Neural cell (in vitro differentiated cells): ENCODE measurements around the gene HIP1.

Experiments used
- CTCF ChIP-seq: fragments of 450-650 bp; IDR thresholded peaks from 2 replicates; pipeline ENCODE4 v1.5.1; 2014; ENCODE audit warnings: antibody characterized with exemption, mild to moderate bottlenecking, moderate library complexity; ENCODE audit not compliant: poor library complexity, severe bottlenecking
- EP300 ChIP-seq: fragments of 450-650 bp; conservative IDR thresholded peaks from 2 replicates; pipeline ENCODE4 v1.6.1; 2014; ENCODE audit warnings: antibody characterized with exemption, mild to moderate bottlenecking, moderate library complexity; ENCODE audit not compliant: poor library complexity, severe bottlenecking
- EZH2 ChIP-seq: fragments of 200-600, 300-800 bp; shearing (Covaris generic), sonication (generic); IDR thresholded peaks from 2 replicates; pipeline ENCODE4 v1.6.1; 2014; ENCODE audit warnings: antibody characterized with exemption, low read length, borderline replicate concordance, mild to moderate bottlenecking; ENCODE audit not compliant: insufficient read depth, poor library complexity, severe bottlenecking
- MXI1 ChIP-seq: fragments of 450-650 bp; conservative IDR thresholded peaks from 2 replicates; pipeline ENCODE4 v1.6.1; 2014; ENCODE audit warnings: antibody characterized with exemption, mild to moderate bottlenecking; ENCODE audit not compliant: poor library complexity, severe bottlenecking
- POLR2AphosphoS5 ChIP-seq: IDR thresholded peaks from 2 replicates; pipeline ENCODE4 v1.6.1; 2012
- RAD21 ChIP-seq: fragments of 450-650 bp; conservative IDR thresholded peaks from 2 replicates; pipeline ENCODE4 v1.6.1; 2014; ENCODE audit warnings: antibody characterized with exemption, mild to moderate bottlenecking, moderate library complexity
- REST ChIP-seq: IDR thresholded peaks from 2 replicates; pipeline ENCODE4 v1.6.1; 2012; ENCODE audit warnings: borderline replicate concordance
- SMC3 ChIP-seq: fragments of 450-650 bp; conservative IDR thresholded peaks from 2 replicates; pipeline ENCODE4 v1.6.1; 2014; ENCODE audit warnings: antibody characterized with exemption, mild to moderate bottlenecking, moderate library complexity; ENCODE audit not compliant: poor library complexity
- TAF1 ChIP-seq: IDR thresholded peaks from 2 replicates; pipeline ENCODE4 v1.6.1; 2012; ENCODE audit warnings: low read depth

GRCh38 chr7:75559976-75560365 lies 178.8 kb downstream of the HIP1 start:
- TF ChIP-seq CTCF (no peak), EZH2 (no peak), EP300 (no peak), MXI1 (no peak), REST (no peak), POLR2AphosphoS5 (no peak), SMC3 (no peak), RAD21 (no peak), TAF1 (no peak)
